ENCODE data around the gene MDN1.
"Not testable (repeated sequence)": the region's sequence is repeated elsewhere in the genome, so short reads cannot be mapped to it uniquely, and the experiment has no call there.

Gene MDN1, protein sequence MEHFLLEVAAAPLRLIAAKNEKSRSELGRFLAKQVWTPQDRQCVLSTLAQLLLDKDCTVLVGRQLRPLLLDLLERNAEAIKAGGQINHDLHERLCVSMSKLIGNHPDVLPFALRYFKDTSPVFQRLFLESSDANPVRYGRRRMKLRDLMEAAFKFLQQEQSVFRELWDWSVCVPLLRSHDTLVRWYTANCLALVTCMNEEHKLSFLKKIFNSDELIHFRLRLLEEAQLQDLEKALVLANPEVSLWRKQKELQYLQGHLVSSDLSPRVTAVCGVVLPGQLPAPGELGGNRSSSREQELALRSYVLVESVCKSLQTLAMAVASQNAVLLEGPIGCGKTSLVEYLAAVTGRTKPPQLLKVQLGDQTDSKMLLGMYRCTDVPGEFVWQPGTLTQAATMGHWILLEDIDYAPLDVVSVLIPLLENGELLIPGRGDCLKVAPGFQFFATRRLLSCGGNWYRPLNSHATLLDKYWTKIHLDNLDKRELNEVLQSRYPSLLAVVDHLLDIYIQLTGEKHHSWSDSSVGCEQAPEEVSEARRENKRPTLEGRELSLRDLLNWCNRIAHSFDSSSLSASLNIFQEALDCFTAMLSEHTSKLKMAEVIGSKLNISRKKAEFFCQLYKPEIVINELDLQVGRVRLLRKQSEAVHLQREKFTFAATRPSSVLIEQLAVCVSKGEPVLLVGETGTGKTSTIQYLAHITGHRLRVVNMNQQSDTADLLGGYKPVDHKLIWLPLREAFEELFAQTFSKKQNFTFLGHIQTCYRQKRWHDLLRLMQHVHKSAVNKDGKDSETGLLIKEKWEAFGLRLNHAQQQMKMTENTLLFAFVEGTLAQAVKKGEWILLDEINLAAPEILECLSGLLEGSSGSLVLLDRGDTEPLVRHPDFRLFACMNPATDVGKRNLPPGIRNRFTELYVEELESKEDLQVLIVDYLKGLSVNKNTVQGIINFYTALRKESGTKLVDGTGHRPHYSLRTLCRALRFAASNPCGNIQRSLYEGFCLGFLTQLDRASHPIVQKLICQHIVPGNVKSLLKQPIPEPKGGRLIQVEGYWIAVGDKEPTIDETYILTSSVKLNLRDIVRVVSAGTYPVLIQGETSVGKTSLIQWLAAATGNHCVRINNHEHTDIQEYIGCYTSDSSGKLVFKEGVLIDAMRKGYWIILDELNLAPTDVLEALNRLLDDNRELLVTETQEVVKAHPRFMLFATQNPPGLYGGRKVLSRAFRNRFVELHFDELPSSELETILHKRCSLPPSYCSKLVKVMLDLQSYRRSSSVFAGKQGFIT (N-terminal part only)

DNA sequence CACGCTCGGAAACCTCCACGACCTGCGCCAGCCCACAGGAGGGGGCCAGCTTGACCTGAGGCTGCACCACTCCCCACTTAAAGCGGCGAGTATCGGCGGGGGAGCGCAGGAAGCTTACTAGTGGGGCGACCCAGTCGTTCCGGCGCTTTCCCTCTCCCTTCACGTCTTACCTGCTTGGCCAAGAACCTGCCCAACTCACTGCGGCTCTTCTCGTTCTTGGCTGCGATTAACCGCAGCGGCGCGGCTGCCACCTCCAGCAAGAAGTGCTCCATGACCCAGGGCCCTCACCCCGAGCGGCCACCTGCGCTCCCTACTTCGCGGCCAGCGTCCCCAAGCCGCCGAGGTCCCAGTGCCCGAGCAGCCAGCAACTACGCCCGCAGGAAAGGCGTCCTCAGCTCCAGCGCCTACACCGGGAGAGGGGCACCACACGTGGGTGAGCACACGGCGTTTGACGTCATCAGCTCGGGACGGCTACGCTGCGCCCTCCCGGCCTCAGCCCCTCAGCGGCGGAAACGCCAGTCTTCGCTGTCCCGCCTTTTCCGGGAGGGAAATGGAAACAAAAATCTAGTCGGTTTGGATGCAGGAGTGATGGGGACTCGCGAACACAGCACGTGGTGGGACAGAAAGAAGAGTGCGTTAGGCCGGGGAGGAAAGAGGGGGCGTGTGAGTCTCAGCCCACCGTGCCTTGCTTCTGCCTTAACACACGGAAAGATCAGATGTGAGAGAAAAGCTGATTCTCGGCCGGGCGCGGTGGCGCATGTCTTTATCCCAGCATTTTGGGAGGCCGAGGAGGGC is at the start of gene MDN1:
Gene MDN1, minus strand, starts transcription at position 459 of the 795 bp plus-strand sequence. Its CDS starts 187 bp downstream, at position 272.
- DNase-seq: peak; percentile 80 to 87

DNA sequence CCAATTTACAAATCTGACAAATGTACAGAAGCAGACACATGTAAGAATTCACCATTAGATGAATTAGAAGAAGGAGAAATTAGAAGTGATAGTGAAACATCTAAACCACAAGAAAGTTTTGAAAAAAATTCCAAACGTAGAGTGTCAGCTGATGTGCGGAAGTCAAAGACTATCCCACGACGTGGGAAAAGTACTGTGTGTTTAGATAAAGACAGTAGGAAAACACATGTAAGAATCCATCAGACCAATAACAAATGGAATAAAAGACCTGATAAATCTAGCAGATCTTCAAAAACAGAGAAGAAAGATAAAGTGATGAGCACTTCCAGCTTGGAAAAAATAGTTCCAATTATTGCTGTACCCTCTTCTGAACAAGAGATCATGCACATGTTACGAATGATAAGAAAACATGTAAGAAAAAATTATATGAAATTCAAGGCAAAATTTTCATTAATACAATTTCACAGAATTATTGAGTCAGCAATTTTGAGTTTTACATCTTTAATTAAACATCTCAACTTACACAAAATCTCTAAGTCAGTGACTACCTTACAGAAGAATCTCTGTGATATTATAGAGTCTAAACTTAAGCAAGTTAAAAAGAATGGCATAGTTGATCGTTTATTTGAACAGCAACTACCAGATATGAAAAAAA is 46.6 kb upstream of the MDN1 start:
- DNase-seq: no peak

- DNase-seq: no peak
Measured at GRCh38 chr6:89862698-89863097, 43.1 kb upstream of the MDN1 start.

DNA sequence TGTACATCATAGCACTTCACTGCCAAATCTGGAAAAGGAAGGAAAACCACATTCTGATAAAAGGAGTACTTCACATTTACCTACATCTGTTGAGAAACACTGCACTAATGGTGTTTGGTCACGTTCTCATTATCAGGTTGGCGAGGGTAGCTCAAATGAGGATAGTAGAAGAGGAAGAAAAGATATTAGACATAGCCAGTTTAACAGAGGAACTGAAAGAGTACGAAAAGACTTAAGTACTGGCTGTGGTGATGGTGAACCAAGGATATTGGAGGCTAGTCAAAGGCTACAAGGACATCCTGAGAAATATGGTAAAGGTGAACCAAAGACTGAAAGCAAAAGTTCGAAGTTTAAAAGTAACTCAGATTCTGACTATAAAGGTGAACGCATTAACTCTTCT is 42.7 kb upstream of the MDN1 start:
- no peak for DNase-seq

DNA sequence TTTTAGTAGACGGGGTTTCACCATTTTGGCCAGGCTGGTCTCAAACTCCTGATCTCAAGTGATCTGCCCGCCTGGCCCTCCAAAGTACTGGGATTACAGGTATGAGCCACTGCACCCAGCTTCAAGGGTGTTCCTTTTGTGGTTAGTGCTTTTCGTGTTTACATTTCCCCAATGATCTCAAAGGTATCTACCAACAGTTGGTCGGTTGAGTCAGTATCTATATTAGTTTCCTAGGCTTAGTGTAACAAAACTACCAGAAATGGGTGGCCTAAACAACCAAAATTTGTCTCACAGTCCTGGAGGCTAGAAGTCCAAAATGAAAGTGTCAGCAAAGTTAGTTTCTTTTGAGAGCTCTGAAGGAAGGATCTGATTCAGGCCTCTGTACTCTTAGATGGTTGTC is 40.1 kb upstream of the MDN1 start:
- no peak for DNase-seq

DNA sequence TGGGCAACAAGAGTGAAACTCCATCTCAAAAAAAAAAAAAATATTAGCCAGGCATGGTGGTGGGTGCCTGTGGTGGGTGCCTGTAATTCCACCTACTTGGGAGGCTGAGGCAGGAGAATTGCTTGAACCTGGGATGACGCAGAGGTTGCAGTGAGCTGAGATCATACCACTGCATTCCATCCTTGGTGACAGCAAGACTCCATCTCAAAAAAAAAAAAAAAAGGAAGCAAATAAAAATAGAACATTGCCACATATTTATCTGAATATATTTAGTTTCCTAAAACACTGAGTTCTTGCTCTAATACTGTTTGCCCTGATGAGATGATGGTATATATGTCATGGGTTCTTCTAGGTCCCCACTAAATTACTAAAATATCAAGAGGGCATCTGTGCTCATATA is 38.4 kb upstream of the MDN1 start:
- no peak for DNase-seq

GRCh38 chr6:89853068-89853467 is 33.5 kb upstream of the MDN1 start:
- no peak for DNase-seq

DNA sequence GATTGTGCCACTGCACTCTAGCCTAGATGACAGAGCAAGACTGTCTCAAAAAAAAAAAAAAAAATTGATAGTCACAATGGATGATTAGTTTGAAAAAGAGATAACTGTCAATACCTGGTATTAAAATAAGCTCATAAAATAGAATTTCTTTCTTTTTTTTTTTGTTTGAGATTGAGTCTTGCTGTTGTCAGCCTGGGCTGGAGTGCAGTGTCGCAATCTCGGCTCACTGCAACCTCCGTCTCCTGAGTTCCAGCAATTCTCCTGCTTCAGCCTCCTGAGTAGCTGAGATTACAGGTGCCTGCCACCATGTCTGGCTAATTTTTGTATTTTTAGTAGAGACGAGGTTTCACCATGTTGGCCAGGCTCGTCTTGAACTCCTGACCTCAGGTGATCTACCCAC is 27.9 kb upstream of the MDN1 start:
- not testable (repeated sequence) for DNase-seq

- no peak for DNase-seq
Measured at GRCh38 chr6:89843070-89843469, 23.5 kb upstream of the MDN1 start.

- no peak for DNase-seq
Measured at GRCh38 chr6:89842228-89842627, 22.6 kb upstream of the MDN1 start.

DNA sequence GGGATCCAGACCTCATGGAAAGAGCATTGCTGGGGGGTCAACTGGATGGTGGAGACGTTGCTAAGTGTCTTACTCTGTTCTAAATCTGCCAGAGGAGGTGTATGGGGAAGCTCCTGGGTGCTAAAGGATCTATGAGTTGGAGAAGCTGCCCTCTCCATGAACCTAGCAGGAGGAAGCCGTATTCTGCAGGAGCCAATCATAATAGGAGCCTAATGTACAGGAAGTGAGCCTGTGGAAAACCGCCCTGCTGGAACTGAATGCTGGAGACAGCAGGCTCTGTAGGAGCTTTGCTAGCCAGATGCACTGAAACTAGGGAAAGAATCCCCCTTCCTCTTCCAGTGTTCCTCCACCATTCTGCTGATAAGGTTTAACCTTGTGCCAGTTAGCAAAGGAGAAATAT is 20.9 kb upstream of the MDN1 start:
- no peak for DNase-seq

DNA sequence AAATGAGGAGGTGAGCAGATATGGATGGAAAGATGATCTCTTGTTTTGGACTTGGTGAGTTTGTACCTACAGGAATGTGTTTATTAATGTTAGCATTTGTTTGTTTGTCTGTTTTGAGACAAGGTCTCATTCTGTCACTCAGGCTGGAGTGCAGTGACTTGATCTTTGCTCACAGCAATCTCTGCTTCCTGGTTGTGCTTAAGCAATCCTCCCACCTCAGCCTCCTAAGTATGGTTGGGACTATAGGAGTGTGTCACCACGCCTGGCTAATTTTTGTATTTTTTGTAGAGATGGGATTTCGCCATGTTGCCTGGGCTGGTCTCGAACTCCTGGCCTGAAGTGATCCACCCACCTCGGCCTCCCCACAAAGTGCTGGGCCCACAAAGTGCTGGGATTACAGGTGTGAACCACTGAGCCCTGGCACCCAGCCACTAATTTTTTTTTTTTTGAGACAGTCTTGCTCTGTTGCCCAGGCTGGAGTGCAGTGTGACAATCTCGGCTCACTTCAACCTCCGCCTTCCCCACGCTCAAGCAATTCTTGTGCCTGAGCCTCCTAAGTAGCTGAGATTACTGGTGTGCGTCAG is 17.1 kb upstream of the MDN1 start:
- DNase-seq: no peak

GRCh38 chr6:89834884-89835792 is 15.5 kb upstream of the MDN1 start:
- no peak for DNase-seq

- DNase-seq: peak in 1 of 2 experiments; percentile 1
Measured at GRCh38 chr6:89830170-89830809, 10.7 kb upstream of the MDN1 start.

DNA sequence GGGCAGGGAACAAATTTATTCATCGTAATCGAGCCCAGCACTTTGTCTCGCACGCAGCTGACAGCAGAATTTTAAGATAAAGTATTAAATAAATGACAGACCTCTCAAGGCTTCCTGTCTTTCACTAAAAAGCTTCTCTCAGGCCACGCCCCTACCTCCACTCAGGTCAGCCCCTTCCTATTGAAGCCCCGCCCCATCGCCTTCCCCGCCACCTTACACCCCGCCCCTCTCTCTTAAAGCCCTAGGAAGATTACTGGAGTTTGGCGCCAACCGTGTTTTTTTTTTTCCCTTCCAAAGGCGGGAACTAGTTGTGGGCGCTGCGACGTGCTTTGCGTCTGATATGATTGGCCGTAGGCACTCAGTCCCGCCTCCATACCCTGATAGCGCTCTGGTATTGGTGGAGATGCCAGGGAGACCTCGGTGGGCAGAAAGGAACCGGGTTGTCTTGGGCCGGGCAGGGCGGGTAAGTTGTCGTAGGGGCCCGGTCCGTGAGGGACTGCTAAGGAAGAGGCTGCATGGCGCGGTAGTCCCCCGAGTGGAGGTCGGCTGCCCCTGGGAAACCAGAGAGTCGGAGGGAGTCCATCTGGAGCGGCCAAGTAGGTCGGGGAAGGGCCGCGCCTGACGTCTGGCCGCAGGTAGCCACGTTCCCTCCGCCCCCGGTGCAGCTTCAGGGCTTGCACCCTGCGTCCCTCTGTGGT is 10.0 kb upstream of the MDN1 start, which contains the start of gene CASP8AP2:
Gene CASP8AP2, plus strand, starts transcription at position 409 of the 698 bp plus-strand sequence.
- DNase-seq: peak; percentile 93 to 96

- no peak for DNase-seq
Measured at GRCh38 chr6:89828988-89829471, 9.4 kb upstream of the MDN1 start.

DNA sequence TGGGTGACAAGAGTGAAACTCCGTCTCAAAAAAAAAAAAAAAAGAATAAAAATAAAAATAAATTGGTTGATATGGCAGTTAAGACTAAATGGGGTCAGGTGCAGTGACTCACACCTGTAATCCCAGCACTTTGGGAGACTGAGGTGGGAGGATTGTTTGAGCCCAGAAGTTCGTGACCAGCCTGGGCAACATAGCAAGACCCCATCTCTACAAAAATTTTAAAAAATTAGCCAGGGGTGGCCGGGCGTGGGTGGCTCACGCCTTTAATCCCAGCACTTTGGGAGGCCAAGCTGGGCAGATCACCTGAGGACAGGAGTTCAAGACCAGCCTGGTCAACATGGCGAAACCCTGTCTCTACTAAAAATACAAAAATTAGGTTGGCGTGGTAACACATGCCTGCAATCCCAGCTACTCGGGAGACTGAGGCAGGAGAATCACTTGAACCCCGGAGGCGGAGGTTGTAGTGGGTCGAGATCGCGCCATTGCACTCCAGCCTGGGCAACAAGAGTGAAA is 8.9 kb upstream of the MDN1 start:
- DNase-seq: not testable (repeated sequence)

DNA sequence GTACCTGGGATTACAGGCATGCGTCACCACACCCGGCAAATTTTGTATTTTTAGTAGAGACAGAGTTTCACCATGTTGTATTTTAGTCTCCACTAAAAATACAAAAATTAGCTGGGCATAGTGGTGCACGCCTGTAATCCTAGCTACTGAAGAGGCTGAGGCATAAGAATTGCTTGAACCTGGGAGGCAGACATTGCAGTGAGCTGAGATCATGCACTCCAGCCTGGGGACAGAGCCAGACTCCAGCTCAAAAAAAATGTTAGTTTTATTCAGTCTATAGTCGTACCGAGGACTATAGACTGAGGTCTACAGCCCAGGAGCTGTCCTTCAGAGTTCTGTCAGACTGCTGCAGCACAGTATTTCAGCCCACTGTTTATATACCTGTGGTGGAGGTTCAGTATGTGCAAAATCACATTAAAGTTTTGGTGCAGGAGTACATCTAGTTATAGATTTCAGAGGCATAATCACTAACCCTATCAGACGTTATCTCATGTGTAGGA is 6.5 kb upstream of the MDN1 start:
- DNase-seq: no peak

All from NCI-H1930 (cell line).